Activated CD4-positive, alpha-beta memory T cell treated with anti-CD3 and anti-CD28 coated beads, Interleukin-2, amount 10 ng/mL, durations not matched to agents 7 days and 5 days (primary cell): ENCODE data around the gene ZIC2. TPM values are rescaled to one million over a fixed set of nuclear protein-coding genes. Genes with fewer than 3 reads are reported as not detected.
"Not testable (repeated sequence)": the region's sequence is repeated elsewhere in the genome, so short reads cannot be mapped to it uniquely, and the experiment has no call there.

Source experiments
- CTCF ChIA-PET: fragments of 350-600 bp; sonication (Branson Sonifier 250); formaldehyde crosslinking; loops from one replicate; lab custom pipeline; 2021; ENCODE audit warnings: antibody characterized with exemption, inconsistent platforms; lab: Charles Lee
- POLR2A ChIA-PET: fragments of 350-600 bp; sonication (Branson Sonifier 250); formaldehyde crosslinking; loops from one replicate; lab custom pipeline; 2021; ENCODE audit warnings: antibody characterized with exemption; lab: Charles Lee
- DNase-seq: peaks from one replicate; pipeline ENCODE4 v3.0.0-alpha.2; 2020
- H3K27ac Mint-ChIP-seq: one replicate; pipeline ENCODE4 v1.8.0; 2021; ENCODE audit warnings: mild to moderate bottlenecking, mixed read lengths
- H3K27me3 Mint-ChIP-seq: one replicate; pipeline ENCODE4 v1.8.0; 2021; ENCODE audit warnings: mixed read lengths
- H3K36me3 Mint-ChIP-seq: one replicate; pipeline ENCODE4 v1.8.0; 2021; ENCODE audit warnings: low read depth, mixed read lengths
- H3K4me1 Mint-ChIP-seq: one replicate; pipeline ENCODE4 v1.8.0; 2021; ENCODE audit warnings: mixed read lengths
- H3K4me3 Mint-ChIP-seq: one replicate; pipeline ENCODE4 v1.8.0; 2021; ENCODE audit warnings: mild to moderate bottlenecking, mixed read lengths
- H3K9me3 Mint-ChIP-seq: one replicate; pipeline ENCODE4 v1.8.0; 2021; ENCODE audit warnings: mixed read lengths
- total RNA-seq, 2 experiments: library from RNA; stranded (reverse); gene quantifications; one replicate each; pipeline ENCODE4 v1.2.3, GENCODE V29; 2021

ZIC2 gene
- total RNA-seq, 2 experiments from 2014 or later = 0.50 to 1.0 TPM

- Mint-ChIP-seq H3K36me3 (peaks cover 7% of the 10 kb centered on the region), H3K4me1 (peaks cover 18% of the 10 kb centered on the region), H3K27ac (no peak overlapping the region), H3K27me3 (peaks cover 82% of the 10 kb centered on the region), H3K4me3 (no peak overlapping the region), H3K9me3 (no peaks in the 10 kb centered on the region)
- ChIA-PET POLR2A (no interaction called here), CTCF (no interaction called here)
- no peak for DNase-seq
Measured at GRCh38 chr13:99995104-99995588, 13.6 kb downstream of the ZIC2 start.

- Mint-ChIP-seq H3K36me3 (peaks cover 5% of the 10 kb centered on the region), H3K27ac (no peak overlapping the region), H3K27me3 (peaks cover 77% of the 10 kb centered on the region), H3K4me1 (peaks cover 13% of the 10 kb centered on the region), H3K9me3 (no peaks in the 10 kb centered on the region), H3K4me3 (no peak overlapping the region)
- ChIA-PET CTCF (no interaction called here), POLR2A (interaction anchor here (1.3 to 1.5 kb wide), 2 partner anchors 9 to 13 kb away, joined by 4 read pairs; no protein-coding TSS in a partner anchor)
- DNase-seq = no peak
Measured at GRCh38 chr13:99995589-99996380, 14.2 kb downstream of the ZIC2 start.

DNA sequence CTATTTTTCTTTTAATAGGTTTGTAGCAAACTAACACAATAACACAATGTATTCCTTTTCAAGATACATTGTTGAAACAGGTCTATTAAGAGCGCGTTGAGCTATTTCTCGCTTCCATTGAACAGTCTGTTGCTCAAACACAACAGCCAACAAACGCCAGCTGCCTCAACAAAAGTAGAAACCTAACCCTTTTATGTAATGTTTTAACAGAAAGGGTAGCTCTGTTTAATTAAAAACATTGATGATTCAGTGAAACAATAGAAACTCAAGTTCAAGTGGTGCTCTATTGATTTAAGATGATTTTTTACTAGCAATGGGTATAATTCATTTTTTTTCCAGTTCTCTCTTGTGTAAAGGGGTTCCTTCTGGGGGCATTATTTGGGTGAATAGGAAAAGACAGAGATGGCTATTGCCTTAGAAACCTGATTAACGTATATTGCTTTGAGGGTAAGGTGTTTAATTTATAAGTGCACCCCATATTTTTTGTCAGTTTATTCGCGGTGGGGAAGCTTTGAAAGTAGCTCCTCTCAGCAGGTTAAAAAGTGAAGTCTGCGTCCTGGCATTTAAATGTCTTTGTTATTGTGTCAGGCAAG, 14.9 kb downstream of the ZIC2 start:
- peaks cover 19% of the 10 kb centered on the region for H3K4me1 Mint-ChIP-seq
- no peak overlapping the region for H3K4me3 Mint-ChIP-seq
- peaks cover 5% of the 10 kb centered on the region for H3K36me3 Mint-ChIP-seq
- H3K9me3 Mint-ChIP-seq = no peaks in the 10 kb centered on the region
- H3K27me3 Mint-ChIP-seq = peaks cover 71% of the 10 kb centered on the region
- DNase-seq = no peak
- no peak overlapping the region for H3K27ac Mint-ChIP-seq
- POLR2A ChIA-PET = interaction anchor here (1.3 to 1.5 kb wide), 2 partner anchors 10 to 13 kb away, joined by 4 read pairs; no protein-coding TSS in a partner anchor
- CTCF ChIA-PET = no interaction called here

DNA sequence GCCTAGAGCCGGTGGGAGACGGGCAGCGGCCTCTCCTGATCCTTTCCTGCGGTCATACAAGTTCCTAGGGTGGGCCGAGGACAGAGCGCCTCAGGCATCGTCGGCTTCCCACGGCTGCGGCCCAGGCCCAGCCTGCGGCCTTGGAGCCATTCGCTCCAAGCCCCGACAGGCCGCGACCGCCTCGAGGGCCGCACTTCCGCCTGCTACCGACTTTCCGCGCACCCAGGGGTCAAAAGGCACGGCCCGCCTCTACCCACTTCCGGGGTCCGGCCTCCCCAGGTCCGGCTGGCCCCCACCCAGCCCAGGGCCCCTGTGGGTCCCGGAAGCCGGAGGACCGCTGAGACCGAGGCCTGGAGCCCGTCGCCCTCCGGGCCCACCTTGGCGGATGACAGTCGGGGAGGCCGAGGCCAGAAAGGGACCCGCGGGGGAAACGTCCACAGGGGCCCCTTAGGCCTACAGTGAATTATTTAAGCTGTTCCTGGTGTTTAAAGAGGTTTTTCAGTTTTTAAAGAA, 16.2 kb downstream of the ZIC2 start:
- ChIA-PET CTCF (interaction anchor here (0.5 kb wide), 1 partner anchor 238 kb away, joined by 3 read pairs; no protein-coding TSS in a partner anchor), POLR2A (no interaction called here)
- H3K36me3 Mint-ChIP-seq = peaks cover 3% of the 10 kb centered on the region
- no peak for DNase-seq
- peaks cover 58% of the 10 kb centered on the region for H3K27me3 Mint-ChIP-seq
- no peak overlapping the region for H3K4me3 Mint-ChIP-seq
- no peak overlapping the region for H3K27ac Mint-ChIP-seq
- H3K9me3 Mint-ChIP-seq = no peaks in the 10 kb centered on the region
- peaks cover 23% of the 10 kb centered on the region for H3K4me1 Mint-ChIP-seq

DNA sequence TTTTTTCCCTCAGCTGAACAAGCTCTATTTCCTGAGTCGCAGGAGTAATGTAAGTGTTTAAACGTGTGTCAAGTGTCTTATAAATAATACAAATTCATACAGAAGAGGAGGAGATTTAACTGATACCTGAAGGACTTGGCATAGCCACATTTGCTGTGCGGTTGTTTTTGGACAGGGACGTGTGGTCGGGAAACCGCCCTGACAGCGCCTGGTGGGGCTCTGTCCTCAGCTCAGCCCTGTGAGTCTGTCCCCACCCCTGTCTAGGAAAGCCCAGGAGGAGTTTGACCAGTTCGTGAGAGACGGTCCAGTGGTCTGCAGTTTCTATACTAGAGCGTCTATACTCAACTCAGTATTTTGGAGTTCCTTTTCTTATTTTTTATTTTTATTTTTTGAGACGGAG, 16.7 kb downstream of the ZIC2 start:
- H3K4me1 Mint-ChIP-seq = peaks cover 20% of the 10 kb centered on the region
- H3K27me3 Mint-ChIP-seq = peaks cover 56% of the 10 kb centered on the region
- H3K9me3 Mint-ChIP-seq = peaks cover 2% of the 10 kb centered on the region
- ChIA-PET CTCF (interaction anchor here (0.5 kb wide), 1 partner anchor 237 kb away, joined by 3 read pairs; no protein-coding TSS in a partner anchor), POLR2A (no interaction called here)
- no peak overlapping the region for H3K4me3 Mint-ChIP-seq
- DNase-seq = no peak
- no peak overlapping the region for H3K27ac Mint-ChIP-seq
- H3K36me3 Mint-ChIP-seq = peaks cover 6% of the 10 kb centered on the region

DNA sequence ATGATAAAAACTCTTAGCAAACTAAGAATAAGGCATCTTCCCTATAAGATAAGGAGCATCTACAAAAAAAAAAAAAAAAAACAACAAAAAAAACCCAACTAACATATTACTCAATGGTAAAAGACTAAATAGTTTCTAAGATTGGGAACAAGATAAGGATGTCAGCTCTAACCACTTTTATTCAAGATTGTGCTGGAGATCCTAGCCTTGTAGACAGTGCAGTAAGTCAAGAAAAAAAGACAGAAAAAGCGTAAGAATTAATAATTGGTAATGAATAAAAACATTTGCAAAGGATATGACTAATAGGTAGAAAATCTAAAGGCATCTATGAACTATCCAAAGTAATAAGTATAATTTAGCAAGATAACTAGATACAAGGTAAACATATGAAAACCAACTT, 33.0 kb downstream of the ZIC2 start:
- Mint-ChIP-seq H3K27ac (no peak overlapping the region), H3K4me1 (no peaks in the 10 kb centered on the region), H3K9me3 (no peaks in the 10 kb centered on the region), H3K4me3 (no peak overlapping the region), H3K27me3 (peaks cover 9% of the 10 kb centered on the region), H3K36me3 (no peaks in the 10 kb centered on the region)
- no peak for DNase-seq
- CTCF ChIA-PET = no interaction called here
- POLR2A ChIA-PET = no interaction called here

GRCh38 chr13:100019780-100020356, 38.3 kb downstream of the ZIC2 start:
- DNase-seq = no peak
- no peaks in the 10 kb centered on the region for H3K4me1 Mint-ChIP-seq
- POLR2A ChIA-PET = no interaction called here
- H3K27me3 Mint-ChIP-seq = peaks cover 5% of the 10 kb centered on the region
- CTCF ChIA-PET = no interaction called here
- no peaks in the 10 kb centered on the region for H3K36me3 Mint-ChIP-seq
- H3K4me3 Mint-ChIP-seq = no peak overlapping the region
- no peak overlapping the region for H3K27ac Mint-ChIP-seq
- H3K9me3 Mint-ChIP-seq = peaks cover 6% of the 10 kb centered on the region

DNA sequence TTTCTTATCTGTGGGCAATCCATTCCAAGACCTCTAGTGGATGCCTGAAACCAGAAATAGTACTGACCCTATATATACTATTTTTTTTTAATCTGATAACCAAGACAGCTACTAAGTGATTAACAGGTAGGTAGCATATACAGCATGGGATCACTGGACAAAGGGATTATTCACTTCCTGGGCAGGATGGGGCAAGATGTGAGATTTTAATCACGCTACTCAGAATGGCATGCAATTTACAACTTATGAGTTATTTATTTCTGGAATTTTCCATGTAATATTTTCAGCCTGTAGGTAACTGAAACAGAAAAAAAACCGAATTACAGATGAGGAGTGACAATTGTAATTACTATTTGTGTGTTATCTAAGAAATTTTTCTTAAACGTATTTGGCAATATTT, 41.2 kb downstream of the ZIC2 start:
- H3K27ac Mint-ChIP-seq = no peak overlapping the region
- peaks cover 6% of the 10 kb centered on the region for H3K9me3 Mint-ChIP-seq
- H3K27me3 Mint-ChIP-seq = peaks cover 2% of the 10 kb centered on the region
- H3K36me3 Mint-ChIP-seq = no peaks in the 10 kb centered on the region
- DNase-seq = no peak
- ChIA-PET POLR2A (no interaction called here), CTCF (interaction anchor here (0.5 kb wide), 1 partner anchor 159 kb away, joined by 4 read pairs; no protein-coding TSS in a partner anchor)
- no peak overlapping the region for H3K4me3 Mint-ChIP-seq
- no peaks in the 10 kb centered on the region for H3K4me1 Mint-ChIP-seq

DNA sequence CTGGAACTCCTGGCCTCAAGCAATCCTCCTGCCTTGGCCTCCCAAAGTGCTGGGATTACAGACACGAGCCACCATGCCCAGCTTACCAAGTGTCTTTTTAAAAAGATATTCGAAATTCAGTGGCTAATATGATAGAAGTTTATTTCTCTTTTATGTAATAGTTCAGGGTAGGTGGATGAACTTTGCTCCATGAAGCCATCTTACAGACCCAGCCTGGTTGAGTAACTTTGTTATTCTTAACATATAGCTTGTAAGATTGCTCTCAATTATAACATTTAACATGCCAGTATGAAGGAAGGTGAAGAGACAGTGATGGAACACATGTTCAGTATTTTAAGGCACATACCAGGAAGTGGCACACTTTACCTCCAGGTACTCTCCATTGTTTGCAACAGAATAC, 42.4 kb downstream of the ZIC2 start:
- CTCF ChIA-PET = no interaction called here
- DNase-seq = no peak
- H3K36me3 Mint-ChIP-seq = no peaks in the 10 kb centered on the region
- H3K4me1 Mint-ChIP-seq = no peaks in the 10 kb centered on the region
- no peak overlapping the region for H3K4me3 Mint-ChIP-seq
- peaks cover 6% of the 10 kb centered on the region for H3K9me3 Mint-ChIP-seq
- H3K27me3 Mint-ChIP-seq = peaks cover 4% of the 10 kb centered on the region
- POLR2A ChIA-PET = no interaction called here
- H3K27ac Mint-ChIP-seq = no peak overlapping the region

DNA sequence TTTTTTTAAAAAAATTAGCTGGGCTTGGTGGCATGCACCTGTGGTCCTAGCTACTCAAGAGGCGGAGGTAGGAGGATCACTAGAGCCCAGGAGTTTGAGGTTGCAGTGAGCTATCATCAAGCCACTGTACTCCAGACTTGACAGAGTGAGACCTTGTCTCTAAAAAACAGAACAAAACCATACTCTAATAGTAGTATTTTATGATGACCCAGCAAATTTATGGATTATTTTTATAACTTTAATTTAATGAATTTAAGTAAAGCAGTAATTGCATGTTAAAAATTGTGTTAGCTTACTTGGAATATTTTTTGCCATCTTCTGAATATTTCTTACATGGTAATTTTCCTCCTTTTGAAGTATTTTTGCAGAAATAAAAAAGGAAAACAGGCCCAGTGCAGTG, 48.3 kb downstream of the ZIC2 start:
- Mint-ChIP-seq H3K36me3 (no peaks in the 10 kb centered on the region), H3K4me1 (no peaks in the 10 kb centered on the region), H3K27me3 (peaks cover 13% of the 10 kb centered on the region), H3K4me3 (no peak overlapping the region), H3K9me3 (no peaks in the 10 kb centered on the region), H3K27ac (no peak overlapping the region)
- ChIA-PET CTCF (no interaction called here), POLR2A (interaction anchor here (0.6 kb wide), 1 partner anchor 284 kb away, joined by 3 read pairs; no protein-coding TSS in a partner anchor)
- DNase-seq = no peak

DNA sequence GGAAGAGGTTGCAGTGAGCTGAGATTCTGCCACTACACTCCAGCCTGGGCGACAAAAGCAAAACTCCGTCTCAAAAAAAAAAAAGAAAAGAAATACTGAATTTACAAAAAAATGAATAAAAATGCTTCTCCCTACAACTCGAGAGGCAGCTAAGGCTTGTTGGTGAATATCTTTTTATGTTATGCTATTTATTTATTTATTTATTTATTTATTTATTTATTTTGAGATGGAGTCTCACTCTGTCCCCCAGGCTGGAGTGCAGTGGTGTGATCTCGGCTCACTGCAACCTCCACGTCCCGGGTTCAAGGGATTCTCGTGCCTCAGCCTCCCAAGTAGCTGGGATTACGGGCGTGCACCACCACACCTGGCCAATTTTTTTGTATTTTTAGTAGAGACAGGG, 51.1 kb downstream of the ZIC2 start:
- H3K36me3 Mint-ChIP-seq, H3K9me3 Mint-ChIP-seq, H3K4me1 Mint-ChIP-seq, POLR2A ChIA-PET, H3K4me3 Mint-ChIP-seq, DNase-seq, CTCF ChIA-PET, H3K27ac Mint-ChIP-seq: not testable (repeated sequence)
- H3K27me3 Mint-ChIP-seq = peaks cover 11% of the 10 kb centered on the region

- ChIA-PET POLR2A (no interaction called here), CTCF (interaction anchor here (0.6 kb wide), 1 partner anchor 8 kb away, joined by 5 read pairs; no protein-coding TSS in a partner anchor)
- Mint-ChIP-seq H3K27ac (no peak overlapping the region), H3K36me3 (no peaks in the 10 kb centered on the region), H3K27me3 (peaks cover 13% of the 10 kb centered on the region), H3K9me3 (no peaks in the 10 kb centered on the region), H3K4me1 (no peaks in the 10 kb centered on the region), H3K4me3 (no peak overlapping the region)
- DNase-seq = no peak
Measured at GRCh38 chr13:100035936-100036335, 54.4 kb downstream of the ZIC2 start.
